HG02571 (cell line): ENCODE measurements around the gene ATG10.
"Not testable (repeated sequence)": the region's sequence is repeated elsewhere in the genome, so short reads cannot be mapped to it uniquely, and the experiment has no call there.

Source experiments
- ATAC-seq: cut with Tn5 transposase; IDR thresholded peaks from one replicate; pipeline ENCODE4 v1.9.1; 2021; ENCODE audit warnings: mild to moderate bottlenecking, moderate library complexity; ENCODE audit not compliant: unreplicated experiment

The ATG10 gene

GRCh38 chr5:82046276-82046647, 74.4 kb downstream of the ATG10 start:
- no peak for ATAC-seq

DNA sequence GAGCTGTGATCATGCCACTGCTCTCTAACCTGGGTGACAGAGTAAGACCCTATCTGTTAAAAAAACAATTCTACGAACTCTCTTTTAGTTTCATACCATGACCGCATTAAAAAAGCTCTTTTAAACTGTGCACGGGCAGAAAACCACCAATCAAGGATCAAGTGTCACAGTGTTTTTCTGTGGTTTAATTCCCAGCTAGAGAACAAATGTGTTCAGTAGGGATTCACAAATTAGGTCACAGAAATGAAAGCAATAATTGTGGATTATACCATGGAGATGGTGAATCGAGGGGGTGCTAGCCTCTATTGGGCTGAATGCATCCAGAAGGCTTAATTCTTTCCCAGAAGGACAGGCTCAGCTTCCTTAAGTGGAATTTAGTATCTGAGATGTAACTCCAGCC, 79.1 kb downstream of the ATG10 start:
- ATAC-seq, result no peak

DNA sequence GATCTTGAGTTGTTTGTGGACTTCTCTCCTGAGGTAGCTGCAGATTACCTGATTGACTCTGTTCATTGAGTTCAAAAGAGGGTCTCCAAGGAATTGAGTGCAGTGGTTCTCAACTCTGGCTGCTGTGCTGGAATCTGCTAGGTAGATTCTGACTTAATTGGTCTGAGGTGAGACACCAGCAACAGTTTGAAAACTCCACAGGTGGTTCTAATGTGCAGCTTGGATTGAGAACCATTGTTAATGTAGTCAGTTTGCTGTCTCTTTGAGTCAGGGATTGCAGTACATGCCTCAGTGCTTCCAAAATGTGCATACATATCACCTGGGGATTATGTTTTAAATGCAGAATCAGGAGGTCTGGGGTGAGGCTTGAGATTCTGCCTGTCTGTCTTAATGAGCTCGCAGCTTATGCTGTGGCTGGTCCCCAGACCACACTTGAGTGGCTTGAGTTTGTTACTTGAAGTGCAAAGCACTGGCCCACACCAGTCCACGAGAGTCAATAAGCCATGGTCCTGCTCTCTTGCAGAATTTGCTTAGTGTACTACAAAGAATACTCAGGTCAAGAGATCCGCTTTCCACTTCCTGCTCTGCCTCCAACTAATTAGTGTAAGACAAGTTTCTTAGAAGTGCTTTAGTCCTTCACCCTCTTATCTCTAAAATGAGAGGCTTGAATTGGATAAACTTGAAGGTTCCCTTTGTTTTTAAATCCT, 82.3 kb downstream of the ATG10 start:
- ATAC-seq, result no peak

DNA sequence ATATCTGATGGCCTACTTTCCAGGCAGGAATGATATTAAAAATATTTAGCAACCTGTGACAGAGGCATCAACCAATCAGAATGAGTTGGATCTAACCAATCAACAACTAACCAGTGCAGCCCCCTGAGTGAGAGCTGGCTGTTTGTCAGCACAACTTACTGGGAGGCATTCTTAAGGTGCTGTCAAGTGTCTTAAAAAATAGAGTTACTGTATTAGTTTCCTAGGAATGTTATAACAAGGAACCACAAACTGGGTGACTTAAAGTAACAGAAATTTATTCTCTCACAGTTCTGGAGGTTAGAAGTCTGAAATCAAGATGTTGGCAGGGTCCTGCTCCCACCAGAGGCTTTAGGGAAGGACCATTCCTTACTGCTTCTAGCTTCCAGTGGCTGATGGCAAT, 85.2 kb downstream of the ATG10 start:
- no peak for ATAC-seq

- ATAC-seq, result no peak
These were observed 86.9 kb downstream of the ATG10 start for GRCh38 chr5:82058710-82059109.

DNA sequence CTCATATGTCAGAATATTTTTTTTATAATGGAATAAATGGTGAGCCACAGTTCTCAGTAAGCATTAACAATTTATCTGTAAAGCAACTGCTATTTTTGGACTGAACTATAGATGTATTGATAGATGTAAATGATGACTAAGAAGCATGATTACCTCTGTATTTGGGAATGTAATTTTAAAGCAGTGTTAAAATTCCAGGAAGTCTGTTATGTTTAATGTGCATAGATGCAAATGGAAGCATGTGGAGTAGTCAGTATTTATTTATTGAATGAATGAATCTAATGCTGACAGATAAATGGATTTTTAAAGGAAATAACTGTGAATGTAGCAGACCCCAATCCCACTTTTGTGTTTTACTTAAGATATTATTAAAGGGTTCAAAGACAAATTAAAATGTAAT, 95.0 kb downstream of the ATG10 start:
- ATAC-seq, result no peak

- ATAC-seq, result not testable (repeated sequence)
These were observed 96.2 kb downstream of the ATG10 start for GRCh38 chr5:82068042-82068441.

- no peak for ATAC-seq
These were observed 96.9 kb downstream of the ATG10 start for GRCh38 chr5:82068723-82069122.

GRCh38 chr5:82072138-82072537, 100.3 kb downstream of the ATG10 start:
- ATAC-seq, result no peak

DNA sequence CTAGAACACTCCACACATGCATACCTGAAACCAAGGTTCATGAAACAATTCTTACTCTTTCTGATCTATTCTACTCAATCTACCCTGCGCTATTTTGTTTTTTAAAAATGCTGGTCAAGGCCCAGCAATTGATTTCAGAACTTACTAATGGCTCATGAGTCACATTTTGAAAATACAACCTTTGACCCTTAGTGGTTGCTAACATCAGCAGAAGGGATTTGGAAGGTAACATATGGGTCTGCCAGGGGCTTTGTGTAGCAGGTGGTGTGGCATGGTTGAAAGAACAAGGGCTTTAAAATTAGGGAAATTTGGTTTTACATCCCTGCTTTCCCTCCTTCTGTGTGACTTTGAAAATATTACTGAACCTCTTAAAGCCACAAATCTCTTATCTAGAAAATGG, 101.4 kb downstream of the ATG10 start:
- no peak for ATAC-seq

- no peak for ATAC-seq
These were observed 103.1 kb downstream of the ATG10 start for GRCh38 chr5:82074950-82075349.

DNA sequence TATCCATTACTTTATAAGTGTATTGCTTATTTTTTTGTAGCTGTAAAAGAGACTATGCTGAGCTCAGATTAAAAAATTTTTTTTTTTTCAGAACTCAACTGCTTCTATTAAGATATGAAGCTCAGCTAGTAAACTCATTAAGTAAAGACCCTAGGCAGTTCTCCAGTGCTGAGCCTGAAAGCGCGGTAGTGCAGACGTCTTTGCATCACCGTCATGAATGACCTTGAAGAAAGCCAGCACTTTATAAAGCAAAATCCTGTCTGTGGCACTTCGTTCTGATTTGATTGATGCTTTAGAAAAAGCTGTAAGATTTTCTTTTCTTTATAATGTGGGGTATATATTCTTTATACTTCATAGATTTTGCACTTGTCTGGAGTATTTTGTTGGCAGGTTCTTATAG, 105.7 kb downstream of the ATG10 start:
- ATAC-seq, result no peak

- no peak for ATAC-seq
These were observed 119.8 kb downstream of the ATG10 start for GRCh38 chr5:82091617-82092016.

DNA sequence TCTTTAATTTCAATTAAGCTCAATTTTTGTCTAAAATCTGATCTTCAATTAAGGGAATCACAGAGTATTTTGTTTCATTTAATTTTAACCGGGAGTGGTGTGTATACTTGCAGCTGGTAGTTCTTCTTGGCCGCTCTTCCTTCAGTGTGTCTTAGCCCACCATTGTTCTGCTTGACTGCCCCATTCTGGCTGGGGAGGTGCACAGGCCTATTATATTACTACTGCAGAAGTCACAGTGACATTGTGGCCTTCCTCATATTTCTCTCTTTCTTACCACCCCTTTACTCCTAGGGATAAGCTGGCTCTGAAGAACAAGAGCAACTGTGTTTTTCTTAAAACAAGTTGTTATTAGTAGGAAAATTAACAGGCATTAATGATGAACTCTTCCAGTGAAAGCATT, 123.7 kb downstream of the ATG10 start:
- ATAC-seq, result no peak

- no peak for ATAC-seq
These were observed 124.4 kb downstream of the ATG10 start for GRCh38 chr5:82096249-82096648.

GRCh38 chr5:82100303-82101077, 128.7 kb downstream of the ATG10 start:
- peak; percentile 80 for ATAC-seq

DNA sequence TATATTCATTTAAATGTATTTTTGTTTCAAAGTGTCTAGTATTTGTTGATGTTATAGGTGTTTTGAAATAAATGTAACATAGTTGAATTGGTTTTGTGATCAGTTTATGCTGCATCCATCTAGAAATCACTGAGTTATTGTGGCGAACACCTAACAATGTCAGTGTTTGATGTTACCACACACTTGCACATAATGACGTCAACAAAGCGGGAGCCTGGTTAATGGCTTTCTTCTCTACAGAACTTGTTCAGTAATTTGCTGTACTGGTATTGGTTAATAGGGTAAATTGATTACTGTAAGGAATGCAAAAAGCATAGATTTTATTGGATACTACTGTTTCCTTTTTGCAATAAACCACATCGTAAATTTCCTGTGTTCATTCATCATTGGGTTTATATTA, 133.0 kb downstream of the ATG10 start:
- no peak for ATAC-seq

GRCh38 chr5:82105457-82105856, 133.6 kb downstream of the ATG10 start:
- ATAC-seq, result peak; percentile 46

DNA sequence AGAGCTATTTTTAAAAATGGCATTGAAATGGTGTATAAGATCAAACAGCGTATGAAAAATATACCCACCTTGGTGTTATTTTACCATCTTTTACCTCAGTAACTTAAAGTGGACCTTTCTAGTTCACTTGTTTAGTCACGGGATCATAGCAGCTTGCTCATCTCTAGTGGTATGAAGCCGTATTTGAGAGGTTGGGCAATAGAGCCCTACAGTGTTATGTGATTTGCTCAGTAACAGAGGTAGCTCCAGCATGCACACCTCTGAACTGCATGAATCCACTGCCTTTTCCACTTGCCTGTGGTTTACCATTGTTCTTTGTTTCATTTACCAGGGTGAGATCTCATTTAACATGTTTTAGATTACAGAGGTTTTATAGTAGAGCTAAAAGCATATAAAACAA, 134.4 kb downstream of the ATG10 start:
- ATAC-seq, result no peak

GRCh38 chr5:82106756-82107155, 134.9 kb downstream of the ATG10 start:
- no peak for ATAC-seq

DNA sequence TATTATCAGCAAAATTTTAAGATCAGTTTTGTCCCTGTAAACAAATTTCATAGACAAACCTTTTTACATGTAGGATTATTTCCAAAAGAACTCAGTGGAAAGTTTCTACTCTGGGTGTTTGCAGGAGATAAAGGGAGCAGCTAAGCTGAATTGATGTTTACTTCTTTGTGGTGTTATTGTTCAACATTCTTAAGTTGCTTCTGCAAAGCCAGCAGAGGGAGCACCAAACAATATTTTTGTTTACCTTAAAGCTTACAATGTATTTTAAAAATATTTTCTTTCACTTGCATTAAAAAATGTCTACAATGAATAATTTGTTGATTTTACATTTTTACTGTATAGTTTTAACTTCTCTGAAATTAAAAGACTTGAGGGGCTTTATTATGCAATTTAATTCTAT, 135.4 kb downstream of the ATG10 start:
- no peak for ATAC-seq

DNA sequence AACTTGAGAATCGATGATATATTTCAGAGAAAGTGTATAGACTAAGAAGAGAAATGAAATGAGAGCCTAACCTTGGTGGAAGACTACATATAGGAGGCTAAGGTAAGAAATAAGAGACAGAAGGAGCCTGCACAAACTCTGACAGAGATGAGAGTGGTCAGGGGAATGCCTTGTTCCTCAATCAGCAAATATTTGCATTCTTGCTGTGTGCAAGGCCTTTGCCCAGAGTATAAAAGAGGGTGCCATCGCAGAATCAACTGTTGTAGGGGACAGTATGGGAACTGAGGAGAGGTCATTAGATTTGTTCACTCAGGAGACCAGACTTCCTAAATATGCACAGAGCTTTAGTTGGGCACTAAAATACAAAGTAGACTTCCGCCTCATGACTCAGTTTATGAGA, 137.2 kb downstream of the ATG10 start:
- ATAC-seq, result no peak

DNA sequence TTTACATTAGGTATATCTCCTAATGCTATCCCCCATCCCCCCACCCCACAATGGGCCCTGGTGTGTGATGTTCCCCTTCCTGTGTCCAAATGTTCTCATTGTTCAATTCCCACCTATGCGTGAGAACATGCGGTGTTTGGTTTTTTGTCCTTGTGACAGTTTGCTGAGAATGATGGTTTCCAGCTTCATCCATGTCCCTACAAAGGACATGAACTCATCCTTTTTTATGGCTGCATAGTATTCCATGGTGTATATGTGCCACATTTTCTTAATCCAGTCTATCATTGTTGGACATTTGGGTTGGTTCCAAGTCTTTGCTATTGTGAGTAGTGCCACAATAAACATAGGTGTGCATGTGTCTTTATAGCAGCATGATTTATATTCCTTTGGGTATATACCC, 138.1 kb downstream of the ATG10 start:
- not testable (repeated sequence) for ATAC-seq
